Measurements from ENCODE around the gene PITX1.

DNA sequence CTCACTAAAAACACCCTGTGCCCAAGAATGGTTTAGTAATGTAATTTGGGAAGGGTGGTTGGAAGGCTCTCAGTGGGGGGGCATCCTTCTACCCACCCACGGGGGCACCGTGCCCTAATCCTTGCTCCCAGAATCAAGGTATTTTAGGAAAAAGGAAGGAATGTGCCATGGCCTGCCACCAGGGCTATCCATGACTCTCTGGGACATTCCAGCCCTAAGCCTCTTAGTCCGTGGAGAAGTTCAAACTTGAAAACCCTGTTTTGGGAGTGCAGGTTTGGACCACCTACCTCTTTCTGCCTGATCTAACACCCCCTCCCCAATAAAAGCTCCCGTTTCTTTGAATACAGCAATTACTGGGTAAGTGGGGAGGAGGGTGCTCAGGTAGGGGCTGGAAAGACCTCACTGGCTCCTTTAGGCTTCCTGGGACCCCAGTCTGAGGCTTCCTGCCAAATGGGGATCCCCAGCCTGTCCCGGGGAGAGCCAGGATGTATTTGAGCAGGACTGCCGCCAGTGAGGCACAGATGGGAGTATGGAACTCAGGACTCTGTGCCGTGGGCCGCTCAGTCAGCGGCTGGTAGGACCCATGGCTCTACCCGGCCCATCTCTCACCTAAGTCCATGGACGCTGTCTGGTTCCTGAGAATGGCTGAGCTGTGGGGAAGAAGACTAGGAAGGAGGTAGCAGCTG lies 3.6 kb upstream of the PITX1 start:
- TF ChIP-seq, protein P1, sequence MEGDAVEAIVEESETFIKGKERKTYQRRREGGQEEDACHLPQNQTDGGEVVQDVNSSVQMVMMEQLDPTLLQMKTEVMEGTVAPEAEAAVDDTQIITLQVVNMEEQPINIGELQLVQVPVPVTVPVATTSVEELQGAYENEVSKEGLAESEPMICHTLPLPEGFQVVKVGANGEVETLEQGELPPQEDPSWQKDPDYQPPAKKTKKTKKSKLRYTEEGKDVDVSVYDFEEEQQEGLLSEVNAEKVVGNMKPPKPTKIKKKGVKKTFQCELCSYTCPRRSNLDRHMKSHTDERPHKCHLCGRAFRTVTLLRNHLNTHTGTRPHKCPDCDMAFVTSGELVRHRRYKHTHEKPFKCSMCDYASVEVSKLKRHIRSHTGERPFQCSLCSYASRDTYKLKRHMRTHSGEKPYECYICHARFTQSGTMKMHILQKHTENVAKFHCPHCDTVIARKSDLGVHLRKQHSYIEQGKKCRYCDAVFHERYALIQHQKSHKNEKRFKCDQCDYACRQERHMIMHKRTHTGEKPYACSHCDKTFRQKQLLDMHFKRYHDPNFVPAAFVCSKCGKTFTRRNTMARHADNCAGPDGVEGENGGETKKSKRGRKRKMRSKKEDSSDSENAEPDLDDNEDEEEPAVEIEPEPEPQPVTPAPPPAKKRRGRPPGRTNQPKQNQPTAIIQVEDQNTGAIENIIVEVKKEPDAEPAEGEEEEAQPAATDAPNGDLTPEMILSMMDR (IDR thresholded peaks at IDR 0.05), result no peak
- TF ChIP-seq POLR2A (IDR thresholded peaks at IDR 0.05), result no peak
